Right renal pelvis (tissue), 4 donors: ENCODE measurements around the gene FYN. TPM values are rescaled to one million over a fixed set of nuclear protein-coding genes. Genes with fewer than 3 reads are reported as not detected.
"Not testable (repeated sequence)": the region's sequence is repeated elsewhere in the genome, so short reads cannot be mapped to it uniquely, and the experiment has no call there.

Experiments used
- DNase-seq, 4 donors: peaks; one replicate each; pipeline ENCODE4 v3.0.0-alpha.2; 2013; ENCODE audit warnings: low read depth in 4 of 4, low spot score in 3 of 4, missing footprints in 1 of 4
- polyA plus RNA-seq, 4 donors: library from polyadenylated mRNA; unstranded; fragments of 120-200 nt; gene quantifications; one replicate each; pipeline ENCODE4 v1.2.1, GENCODE V29; 2013; ENCODE audit not compliant: insufficient read length in 4 of 4

FYN gene
- polyA plus RNA-seq, 4 donors = 162 to 172 (median 167) TPM

DNA sequence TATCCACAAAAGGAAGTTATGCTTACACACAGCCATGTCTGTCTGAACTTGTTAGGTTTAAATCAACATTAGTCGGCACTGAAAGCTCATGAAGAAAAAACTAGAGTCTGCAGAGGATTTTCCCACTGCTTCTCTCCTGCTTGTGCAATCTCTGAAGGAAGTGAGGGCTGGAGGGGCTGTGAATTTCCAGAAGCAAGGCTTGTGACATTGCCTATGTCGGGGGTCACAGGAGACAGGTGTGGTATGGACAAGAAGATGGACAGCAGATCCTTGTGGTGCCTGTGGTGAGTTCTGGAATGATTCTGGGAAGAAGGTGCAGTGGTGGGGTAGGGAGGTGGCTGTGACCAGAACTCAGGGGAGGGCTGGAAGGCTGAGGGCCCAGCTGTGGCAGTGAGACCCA, 183.3 kb downstream of the FYN start:
- no peak for DNase-seq

DNA sequence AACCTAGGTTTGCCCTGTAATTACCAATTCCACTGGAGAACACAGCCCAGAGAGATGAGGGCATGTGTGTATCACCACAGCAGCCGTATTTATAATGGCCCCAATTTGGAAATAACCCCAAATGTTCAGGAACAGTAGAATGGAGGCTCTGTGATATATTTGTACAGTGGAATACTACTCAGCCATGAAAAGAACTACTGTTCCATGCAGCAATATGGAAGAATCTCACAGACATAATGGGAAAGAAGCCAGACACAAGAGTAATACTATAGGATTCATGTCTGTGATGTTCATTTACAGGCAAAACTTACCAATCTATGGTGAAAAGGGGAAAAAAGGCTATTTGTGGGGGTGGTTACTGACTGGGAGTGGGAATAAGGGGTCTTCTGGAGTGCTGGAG, 183.8 kb downstream of the FYN start:
- DNase-seq = no peak

DNA sequence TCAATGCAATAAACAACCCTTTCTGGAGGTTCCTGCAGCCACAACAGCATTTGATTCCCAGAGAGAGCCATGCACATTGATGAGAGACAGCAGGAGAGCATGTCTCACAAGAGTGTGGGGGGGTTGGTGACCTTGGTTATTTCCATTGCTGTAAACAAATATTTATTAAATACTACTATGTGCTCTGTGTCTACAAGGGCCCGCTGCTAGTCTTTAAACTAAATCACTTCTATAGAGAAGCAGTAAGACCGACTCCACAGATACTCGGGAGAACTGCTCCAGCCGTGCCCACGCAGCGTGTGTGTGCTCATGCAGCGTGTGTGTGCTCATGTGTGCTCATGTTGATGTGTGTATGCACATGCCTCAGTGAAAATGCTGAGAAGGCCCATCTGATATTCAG, 184.9 kb downstream of the FYN start:
- DNase-seq = no peak

DNA sequence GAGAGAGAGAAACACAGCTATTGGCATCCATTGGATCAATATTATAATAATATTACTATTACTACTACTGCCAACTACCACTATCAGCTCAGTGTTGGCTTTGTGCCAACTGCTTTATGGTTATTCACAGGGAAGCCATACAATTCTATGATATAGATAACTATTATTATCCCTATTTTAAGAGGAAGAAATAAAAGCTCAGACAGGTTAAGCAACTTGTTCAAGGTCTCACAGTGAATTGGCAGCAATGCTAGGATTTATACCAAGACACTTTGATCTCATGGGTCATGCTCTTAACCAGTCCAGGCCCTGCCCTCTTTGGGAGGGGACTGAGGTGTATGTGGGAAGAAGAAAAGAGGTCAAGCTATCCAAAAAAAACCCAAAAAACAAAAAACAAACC, 185.6 kb downstream of the FYN start:
- no peak for DNase-seq

DNA sequence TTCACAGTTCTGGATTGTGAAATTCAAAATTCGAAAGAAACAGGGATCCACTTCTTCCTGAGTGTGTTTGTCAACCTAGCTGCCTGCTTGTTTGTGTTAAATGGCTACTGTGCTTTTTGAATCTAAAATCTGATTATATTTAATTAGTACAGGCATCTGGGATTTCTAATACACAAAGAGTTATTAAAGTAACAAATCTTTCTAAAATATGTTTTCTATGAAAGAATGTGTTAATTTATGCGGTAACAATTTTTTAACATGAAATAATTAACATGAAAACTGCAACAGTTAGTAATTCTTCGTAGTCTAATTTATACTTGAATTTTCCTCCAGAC, 186.4 kb downstream of the FYN start:
- DNase-seq = no peak

DNA sequence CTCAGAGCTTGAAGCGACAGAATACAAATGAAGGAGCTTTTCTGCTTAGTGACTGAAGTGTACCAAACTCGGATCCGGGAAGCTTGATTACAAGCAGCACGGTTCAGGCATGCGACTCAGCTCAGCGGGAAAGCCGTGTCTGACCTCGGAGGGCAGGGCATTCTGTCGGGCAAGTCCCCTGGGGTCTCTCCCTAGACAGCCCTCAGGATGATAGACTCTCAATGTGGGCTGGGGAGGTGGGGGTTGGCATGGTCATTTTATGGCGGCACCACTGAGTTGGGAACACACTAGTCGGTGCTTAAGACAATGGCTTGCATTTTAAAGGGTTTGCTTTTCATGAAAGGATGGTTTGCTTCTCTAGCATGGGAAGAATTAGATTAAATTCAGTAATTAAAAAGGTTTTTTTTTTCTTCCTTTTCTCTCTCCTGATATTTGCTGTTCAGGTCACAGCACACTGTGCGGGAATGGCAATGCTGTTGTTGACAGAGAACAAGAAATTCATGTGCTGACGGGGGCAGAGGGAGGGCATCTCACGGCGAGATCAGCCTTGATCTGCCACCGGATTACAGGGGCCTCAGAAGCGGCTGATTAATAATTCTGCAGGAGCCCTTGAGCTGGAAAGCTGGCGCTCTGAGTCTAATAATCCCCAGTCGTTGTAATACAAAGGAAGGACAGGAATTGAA, 186.9 kb downstream of the FYN start:
- no peak for DNase-seq

DNA sequence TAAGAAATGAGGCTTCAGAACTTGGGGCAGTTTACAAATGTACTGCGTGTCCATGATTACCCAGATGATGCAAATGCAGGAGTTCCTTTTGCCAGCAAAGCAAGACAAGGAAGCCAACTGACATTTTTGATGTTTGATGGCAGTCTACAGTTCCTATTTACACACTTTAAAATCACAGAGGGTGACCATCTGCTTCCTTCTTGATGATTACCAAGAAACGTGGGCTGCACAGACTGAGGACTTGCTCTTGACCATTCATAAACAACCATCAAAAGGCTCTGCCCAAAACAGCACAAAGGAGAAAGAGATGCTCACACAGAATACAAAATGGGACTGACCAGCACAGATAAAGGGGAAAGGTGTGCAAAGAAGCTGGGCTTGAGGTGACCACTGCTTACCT, 187.7 kb downstream of the FYN start:
- DNase-seq = no peak

DNA sequence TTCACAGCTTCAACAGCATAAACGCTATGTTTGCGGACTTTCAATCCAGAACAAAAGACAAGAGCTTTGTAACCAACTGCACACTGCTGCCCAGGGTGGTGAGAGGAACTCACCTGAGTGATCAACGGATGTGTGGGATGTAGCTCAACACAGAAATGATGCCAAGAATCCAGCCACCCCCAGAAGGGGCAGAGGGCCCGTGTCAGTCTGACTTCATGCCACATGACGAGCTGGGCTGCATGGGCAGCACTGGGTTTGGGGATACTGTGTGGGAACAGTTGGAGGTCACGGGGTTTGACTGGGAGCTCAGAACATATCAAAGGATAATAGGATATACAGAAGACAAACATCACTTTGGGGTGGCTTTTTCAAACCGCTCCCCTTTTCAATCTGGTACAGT, 188.2 kb downstream of the FYN start:
- DNase-seq = no peak

DNA sequence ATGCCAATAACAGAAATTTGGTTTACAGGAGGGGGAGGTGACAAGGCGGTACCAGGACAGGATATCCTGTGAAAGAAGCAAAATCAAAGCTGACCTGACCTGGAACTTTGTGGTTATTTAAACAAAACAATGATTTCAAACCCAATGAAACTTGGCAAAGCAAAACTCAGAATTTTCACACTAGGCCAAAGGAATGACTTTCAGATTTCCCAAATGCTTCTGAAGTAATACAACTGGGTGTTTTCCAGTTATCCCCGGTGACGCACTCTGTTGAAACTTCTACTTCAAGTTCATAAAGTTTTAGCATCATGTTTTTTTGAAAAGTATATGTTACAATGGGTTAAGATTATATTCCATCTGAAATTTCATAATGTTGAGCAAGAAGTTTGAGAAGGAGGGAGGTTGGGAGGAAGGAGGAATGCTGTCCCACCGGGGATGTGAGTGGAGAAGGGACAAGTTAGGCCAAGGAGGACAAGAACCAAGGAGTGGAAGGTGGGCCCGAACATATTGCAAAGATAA, 189.4 kb downstream of the FYN start:
- DNase-seq = no peak

DNA sequence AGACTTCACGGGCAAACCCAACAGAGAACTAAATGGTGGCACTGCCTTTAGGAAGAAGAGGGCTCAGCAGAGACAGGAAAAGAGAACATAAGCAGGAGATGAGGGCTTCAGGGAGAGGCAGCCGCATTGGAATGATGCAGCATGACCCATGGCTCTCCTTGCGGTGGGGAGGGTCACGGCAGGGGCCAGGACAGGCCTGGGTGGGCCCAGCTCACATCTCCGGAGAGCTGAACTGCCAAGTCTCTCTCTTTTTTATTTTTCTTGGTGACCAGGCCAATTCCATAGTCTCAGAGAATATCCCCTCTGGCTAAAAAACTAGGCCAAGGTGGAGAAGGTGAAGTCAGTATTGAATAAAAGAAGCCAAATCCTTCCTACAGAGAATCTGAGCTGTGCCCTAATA, 190.1 kb downstream of the FYN start:
- no peak for DNase-seq

DNA sequence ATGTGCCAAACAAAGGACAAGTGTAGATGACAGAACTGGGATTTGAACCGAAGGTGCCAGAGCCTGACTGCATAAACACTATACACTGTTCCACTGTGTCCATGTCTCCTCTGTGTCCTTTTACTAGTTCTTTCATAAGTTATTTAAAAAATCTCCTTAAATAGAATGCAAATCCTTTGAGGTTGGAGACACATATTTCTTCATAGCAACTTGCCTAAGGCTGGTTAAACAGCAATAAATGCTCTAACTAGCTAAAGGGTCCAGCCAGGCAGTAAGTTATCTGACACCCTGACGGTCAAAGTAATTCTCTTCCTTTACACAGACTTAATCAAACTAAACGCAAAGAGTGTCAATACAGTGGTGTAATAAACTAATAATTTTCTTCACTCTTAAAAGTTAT, 191.4 kb downstream of the FYN start:
- no peak for DNase-seq

DNA sequence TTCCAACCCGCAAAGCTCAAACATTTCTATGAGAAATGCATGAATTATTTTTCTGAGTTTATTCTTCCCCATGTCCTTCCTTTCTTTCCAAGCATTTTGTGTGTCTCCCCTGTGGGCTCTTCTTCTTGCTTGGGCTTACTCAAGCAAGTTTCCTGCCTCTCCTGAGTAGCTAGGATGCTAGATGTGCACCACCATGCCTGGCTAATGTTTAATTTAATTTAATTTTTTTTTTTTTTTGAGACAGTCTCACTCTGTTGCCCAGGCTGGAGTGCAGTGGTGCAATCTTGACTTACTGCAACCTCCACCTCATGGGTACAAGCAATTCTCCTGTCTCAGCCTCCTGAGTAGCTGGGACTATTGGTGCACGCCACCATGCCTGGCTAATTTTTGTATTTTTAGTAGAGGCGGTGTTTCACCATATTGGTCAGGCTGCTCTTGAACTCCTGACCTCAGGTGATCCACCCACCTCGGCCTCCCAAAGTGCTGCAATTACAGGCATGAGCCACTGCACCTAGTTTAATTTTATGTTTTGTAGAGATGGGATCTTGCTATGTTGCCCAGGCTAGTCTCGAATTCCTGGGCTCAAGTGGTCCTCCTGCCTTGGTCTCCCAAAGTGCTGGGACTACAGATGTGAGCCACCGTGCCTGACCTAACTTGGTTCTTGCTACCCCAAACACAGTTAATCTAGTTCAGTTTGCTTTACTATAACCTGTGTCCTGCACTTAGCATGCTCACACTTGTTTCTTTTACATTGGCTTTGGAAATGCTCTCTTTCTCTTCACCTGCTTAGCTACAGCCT, 192.2 kb downstream of the FYN start:
- DNase-seq = not testable (repeated sequence)

DNA sequence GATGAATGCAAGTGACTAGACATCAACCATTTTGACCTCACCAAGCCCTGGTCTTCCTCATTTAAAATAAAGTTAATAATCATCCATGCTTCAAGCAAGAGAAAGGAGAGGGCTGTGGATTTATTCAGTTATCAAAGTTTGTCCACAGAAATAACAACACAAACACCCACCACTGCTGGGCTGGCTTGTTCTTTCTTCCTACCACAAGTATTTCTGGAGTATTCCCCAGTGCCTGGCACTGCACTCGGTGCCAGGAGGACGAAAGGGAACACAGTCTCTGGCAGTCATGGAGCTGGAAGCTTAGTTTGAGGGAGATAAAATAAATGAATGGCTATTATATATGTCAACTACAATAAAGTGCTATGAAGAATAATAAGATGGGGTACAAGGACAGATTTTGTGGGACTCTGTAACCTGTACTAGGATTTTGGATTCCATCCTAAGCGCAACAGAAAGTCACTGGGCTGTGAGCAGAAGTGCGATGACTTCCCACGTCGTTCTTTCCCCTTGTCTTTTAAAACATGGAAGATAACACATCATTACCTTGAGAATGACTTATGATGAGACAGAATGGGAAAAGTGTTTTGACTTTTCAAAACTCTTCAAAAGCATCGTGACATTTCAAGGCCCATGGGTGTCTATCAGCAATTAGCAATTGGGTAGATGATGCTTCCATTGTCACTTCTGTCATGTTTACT, 193.1 kb downstream of the FYN start:
- no peak for DNase-seq

DNA sequence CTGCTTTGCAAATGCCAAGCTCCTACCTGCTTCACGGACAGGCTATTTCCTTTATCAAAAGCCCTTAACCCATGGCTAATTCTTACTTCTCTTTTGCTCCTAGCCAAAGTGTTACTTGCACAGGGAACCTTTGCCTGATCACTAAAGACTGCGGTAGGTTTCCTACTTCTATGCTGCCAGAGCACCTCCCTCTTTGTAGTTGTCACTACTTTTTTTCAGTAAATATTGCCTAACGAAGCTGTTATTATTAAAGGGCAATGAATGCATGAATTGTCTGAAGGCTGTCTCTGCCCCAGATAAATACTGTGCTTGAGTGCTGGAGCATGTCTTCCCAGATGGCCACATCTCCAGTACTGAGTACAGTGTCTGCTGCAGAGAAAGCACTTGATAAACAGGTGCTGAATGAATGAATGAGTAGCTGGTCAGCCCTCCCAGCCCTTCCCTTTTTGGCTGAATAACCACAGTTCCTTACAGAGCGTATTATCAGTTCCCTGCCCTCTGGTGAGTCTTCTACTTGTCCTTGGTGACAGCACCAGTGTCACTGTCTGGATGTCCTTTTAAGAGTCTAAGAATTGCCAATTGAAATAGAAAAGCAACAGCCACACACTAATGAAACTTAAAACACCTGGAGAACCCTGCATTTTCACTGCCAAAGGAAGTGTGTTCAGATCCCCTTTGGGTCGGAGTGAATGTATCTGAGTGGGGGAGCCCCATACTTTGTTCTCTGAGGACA, 194.0 kb downstream of the FYN start:
- DNase-seq = no peak

DNA sequence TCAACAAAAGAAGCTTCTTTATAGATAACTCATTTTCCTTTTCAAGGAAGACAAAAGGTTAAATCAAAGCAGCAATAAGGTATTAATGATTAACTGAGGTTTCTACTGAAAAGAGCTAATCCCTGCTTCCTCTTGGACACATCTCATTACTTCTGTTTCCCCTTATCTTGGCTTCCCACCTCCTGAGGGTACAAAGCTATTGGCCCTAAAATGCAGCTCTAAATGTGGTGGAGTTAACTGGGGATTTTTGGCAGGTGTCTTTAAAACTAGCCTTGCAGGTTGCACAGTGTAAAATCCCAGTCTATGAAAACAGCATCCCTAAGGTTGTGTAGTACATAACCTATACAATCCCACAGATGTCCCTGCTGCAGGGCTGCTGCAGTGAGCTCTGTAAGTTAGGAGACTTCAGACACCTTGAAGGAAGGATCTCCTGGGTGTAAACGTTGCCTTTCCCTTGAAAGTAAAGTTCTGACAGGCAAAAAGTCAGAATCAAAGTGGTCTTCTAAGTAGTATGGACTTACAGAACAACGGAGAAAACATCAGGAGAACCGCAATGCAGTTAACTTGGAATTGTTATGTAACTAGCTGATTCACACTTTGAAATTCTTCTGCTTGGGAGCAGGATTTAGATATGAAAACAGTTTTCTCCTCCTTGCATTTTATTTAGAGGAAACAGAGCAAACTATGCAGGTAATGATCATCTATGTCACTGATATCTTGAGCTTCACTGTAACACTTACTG, 195.8 kb downstream of the FYN start:
- no peak for DNase-seq

DNA sequence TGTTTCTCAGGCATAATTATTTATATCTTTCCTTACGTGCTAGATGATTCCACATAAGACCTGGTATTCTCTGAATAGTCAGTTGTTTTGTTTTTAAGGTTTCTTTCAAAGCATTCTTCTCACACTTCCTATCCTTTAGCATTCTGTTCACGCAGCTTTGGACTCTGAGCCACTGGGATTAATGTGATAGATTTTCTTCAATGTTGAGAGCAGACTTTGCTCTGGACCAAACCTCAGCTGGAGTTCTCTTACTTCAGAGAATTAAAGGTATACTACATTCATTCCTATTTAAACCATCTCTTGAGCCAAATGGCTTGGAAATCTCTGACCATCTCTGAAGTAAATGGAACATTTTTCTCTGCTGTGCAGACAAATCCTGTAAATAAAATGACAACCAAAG, 196.9 kb downstream of the FYN start:
- no peak for DNase-seq

DNA sequence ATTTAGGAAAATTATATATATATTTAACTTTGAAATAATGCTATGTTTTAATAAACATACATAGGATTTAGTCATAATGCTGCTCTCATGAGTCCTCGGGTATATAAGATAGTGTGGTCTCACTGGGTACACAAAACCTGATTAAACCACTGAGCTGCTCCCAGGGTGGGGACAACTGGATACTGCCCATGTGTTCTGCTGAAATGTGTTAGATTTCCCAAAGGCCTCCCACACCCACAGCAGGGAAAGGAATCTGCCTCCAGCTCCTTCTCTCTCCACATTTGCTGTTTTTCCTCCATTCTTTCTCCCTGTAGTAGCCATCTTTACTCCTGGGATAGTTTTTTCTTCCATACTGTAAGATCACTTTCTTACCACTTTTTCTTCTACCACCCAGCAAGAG, 198.4 kb downstream of the FYN start:
- DNase-seq = no peak

DNA sequence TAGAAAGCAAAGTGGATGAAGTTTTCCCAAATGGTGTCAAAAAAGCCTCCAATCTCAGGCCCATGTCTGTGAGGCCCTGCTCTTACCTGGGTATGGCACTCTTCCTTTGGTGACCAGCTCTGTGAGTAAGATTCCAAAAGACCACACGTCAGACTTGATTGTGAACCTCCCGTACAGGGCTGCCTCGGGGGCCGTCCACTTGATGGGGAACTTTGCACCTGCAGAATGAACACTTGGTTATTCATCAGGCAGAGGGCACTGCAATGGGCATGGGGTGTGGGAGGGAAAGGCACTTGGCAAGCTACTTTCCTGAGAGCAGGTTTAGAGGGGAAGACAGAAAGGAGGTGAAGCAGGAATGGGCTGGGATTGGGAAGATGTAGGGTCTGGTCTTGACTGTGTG, 198.8 kb downstream of the FYN start:
- no peak for DNase-seq

DNA sequence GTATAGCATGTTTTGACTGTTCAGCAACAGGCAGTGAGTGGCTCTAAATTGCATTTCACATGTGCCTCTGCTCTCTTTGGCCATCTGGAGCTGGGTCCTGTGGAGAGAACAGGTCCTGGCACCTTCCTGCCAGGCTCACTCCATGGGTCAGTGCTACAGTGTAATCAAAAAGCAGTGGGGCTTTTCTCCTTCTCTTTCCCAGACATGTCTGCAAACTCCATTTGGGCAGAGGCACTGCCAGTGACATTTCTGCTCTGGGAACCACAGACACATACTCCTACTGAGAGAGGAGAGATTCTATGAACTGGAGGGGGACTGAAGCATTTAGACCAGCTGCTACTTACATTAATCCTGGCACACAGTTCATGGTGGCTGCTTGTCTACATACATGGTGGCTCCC, 199.3 kb downstream of the FYN start:
- DNase-seq = no peak

DNA sequence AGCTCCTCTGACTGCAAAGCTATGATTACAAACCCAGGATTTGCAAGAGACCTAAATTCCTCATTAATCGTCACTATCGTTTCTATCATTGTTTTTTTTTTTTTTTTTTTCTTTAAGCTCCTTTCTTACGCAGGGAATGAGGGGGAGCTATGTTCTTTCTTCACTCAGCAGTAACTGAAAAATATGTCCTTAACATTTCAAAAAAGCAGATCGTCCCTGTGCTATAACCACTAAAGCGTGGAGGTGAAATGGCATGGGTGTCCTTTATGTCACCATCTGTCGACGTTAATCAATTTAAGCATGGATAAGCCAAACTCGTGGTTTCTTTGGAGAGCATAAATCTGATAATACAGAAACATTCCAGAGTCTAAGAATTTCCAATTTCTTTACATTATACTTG, 199.7 kb downstream of the FYN start:
- DNase-seq = no peak
